T-helper 17 cell (primary cell): ENCODE measurements around the gene CPA4. TPM values are rescaled to one million over a fixed set of nuclear protein-coding genes. Genes with fewer than 3 reads are reported as not detected.

Source experiments
- ATAC-seq: fragments of 150-1000 bp; cut with Tn5 transposase; 2 replicates; pipeline ENCODE4 v1.10.0; 2021; ENCODE audit warnings: mild to moderate bottlenecking, moderate library complexity
- DNase-seq, 3 donors: peaks; one replicate each; pipeline versions ENCODE4 v3.0.0 to v3.0.0-alpha.2; 2020 to 2021
- H3K9me3 ChIP-seq: one replicate; pipeline ENCODE4 v1.7.0; 2013; ENCODE audit warnings: low read length, mild to moderate bottlenecking; ENCODE audit not compliant: control insufficient read depth, poor library complexity, severe bottlenecking
- H3K27ac Mint-ChIP-seq: one replicate; pipeline ENCODE4 v1.8.0; 2022; ENCODE audit warnings: mild to moderate bottlenecking, moderate library complexity, mixed read lengths
- H3K27me3 Mint-ChIP-seq: one replicate; pipeline ENCODE4 v1.8.0; 2022; ENCODE audit warnings: mixed read lengths
- H3K36me3 Mint-ChIP-seq: one replicate; pipeline ENCODE4 v1.8.0; 2022; ENCODE audit warnings: low read depth, mixed read lengths
- H3K4me1 Mint-ChIP-seq: one replicate; pipeline ENCODE4 v1.8.0; 2022; ENCODE audit warnings: mild to moderate bottlenecking, mixed read lengths
- H3K4me3 Mint-ChIP-seq: one replicate; pipeline ENCODE4 v1.8.0; 2022; ENCODE audit warnings: mild to moderate bottlenecking, moderate library complexity, mixed read lengths
- total RNA-seq, 4 donors: library from RNA in 2 of 4; stranded (reverse) in 2 of 4; gene quantifications; one replicate each; pipeline ENCODE4 v1.2.3 and lab custom pipeline; 2022 to 2026

Gene CPA4
- total RNA-seq, 2 donors from 2014 or later, result not detected

DNA sequence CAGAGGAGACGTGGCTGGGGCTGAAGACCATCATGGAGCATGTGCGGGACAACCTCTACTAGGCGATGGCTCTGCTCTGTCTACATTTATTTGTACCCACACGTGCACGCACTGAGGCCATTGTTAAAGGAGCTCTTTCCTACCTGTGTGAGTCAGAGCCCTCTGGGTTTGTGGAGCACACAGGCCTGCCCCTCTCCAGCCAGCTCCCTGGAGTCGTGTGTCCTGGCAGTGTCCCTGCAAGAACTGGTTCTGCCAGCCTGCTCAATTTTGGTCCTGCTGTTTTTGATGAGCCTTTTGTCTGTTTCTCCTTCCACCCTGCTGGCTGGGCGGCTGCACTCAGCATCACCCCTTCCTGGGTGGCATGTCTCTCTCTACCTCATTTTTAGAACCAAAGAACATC, 29.7 kb downstream of the CPA4 start:
- DNase-seq, result no peak
- Mint-ChIP-seq H3K27me3 (no peaks in the 10 kb centered on the region), H3K4me1 (no peaks in the 10 kb centered on the region), H3K27ac (no peak overlapping the region), H3K36me3 (peaks cover 2% of the 10 kb centered on the region), H3K4me3 (no peak overlapping the region)
- no peak for ATAC-seq
- no peaks in the 10 kb centered on the region for H3K9me3 ChIP-seq

DNA sequence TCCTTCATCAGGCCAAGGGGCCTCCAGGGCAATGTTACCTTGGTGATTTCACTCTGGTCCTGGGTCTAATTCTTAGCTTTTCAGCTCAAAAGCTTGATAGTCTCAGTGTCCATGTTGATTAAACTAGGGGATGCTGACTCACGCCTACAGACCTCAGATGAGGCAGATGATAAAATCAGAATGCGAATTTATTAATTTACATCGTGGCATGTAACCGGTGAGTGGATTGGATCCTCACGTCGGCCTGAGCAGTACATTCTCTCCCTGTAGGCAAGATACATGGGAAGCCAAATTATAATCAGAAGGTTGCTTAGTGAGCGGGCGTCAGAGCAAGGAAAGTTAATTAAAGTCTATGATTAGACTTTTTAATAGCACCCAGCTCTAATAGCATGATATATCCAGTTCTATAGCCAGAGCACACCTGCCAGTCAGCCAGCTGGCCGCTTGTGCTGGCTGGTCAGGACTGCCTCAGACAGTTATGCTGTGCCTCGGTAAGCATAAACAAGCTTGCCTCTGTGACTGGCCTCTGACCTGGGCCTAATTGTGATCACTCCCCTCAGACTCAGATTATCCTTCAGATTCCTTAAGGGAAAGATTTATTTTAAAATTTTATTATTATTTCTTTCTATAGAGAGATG, 31.5 kb downstream of the CPA4 start:
- no peak for ATAC-seq
- Mint-ChIP-seq H3K27ac (no peak overlapping the region), H3K4me3 (no peak overlapping the region), H3K4me1 (no peaks in the 10 kb centered on the region), H3K27me3 (no peaks in the 10 kb centered on the region), H3K36me3 (peaks cover 2% of the 10 kb centered on the region)
- DNase-seq, result no peak
- no peaks in the 10 kb centered on the region for H3K9me3 ChIP-seq

DNA sequence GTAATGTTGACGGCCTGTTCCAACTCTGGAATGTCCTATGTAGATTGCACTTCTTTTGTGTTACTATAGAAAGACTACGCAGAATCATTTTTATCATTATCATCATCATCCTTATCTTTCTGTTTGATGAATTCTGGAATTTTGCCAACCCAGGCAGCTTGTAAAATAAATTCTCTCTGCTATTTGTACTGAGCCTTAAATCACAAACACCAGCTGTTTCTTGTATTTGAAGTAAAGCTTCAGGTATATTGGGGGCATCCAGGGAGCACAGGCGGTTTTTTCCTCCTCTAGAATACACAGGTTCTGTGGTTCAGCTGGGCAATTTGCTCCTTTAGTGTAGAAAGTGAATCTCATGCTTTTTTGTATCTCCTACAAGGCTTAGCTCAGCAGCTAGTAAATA, 36.7 kb downstream of the CPA4 start:
- Mint-ChIP-seq H3K27me3 (peaks cover 25% of the 10 kb centered on the region), H3K27ac (no peak overlapping the region), H3K4me1 (peaks cover 2% of the 10 kb centered on the region), H3K4me3 (no peak overlapping the region), H3K36me3 (peaks cover 4% of the 10 kb centered on the region)
- DNase-seq, result no peak
- H3K9me3 ChIP-seq, result no peaks in the 10 kb centered on the region
- ATAC-seq, result no peak

DNA sequence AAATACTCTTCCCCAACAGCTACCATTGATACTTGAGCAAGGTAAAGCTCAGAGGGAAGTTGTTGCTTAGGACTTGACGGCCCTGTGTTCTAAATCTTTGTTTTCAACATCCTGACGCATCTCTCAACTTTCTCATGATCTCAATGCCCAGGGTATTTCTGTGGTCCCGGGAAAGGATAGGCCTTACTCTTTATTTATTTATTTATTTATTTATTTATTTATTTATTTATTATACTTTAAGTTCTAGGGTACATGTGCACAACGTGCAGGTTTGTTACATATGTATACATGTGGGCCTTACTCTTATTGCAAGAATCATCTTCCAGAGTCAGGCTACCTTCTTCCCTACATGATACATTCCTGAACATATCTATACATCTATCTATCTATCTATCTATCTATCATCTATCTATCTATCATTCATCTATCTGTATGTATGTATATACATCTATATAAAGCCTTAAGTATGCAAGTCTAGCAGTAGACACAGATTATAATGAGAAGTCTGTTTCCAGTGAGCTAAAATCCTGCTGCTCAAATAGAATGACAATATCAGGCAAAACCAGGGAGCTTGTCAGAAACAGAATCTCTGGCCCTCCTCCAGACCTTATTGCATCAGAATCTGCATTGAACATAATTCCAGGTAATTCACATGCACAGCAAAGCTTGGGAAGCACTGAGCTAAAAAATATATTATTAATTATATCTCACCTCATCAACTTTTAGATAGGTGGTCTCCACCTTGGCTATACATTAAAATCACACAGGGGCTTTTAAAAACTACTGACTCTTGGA, 39.5 kb downstream of the CPA4 start:
- Mint-ChIP-seq H3K27me3 (peaks cover 34% of the 10 kb centered on the region), H3K27ac (no peak overlapping the region), H3K36me3 (peaks cover 2% of the 10 kb centered on the region), H3K4me3 (no peak overlapping the region), H3K4me1 (peaks cover 2% of the 10 kb centered on the region)
- H3K9me3 ChIP-seq, result no peaks in the 10 kb centered on the region
- no peak for DNase-seq
- ATAC-seq, result no peak

DNA sequence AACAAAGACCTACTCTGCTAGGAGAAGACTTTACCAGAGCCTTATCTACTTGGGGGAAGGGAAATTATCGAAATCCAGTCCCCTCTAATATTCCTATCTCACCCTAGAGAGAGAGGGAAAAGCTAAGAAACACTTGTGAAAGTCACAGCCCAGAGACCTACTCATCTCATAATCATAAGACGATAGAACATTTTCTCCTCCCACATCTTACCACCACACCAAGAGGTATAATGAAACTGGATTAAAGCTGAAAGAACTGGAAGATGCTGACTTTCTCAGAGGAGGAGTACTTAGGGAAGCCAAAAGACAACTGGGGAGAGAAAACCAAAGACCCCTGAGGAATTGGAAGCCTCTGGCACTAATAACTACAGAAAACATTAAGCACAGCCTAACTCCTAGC, 40.9 kb downstream of the CPA4 start:
- Mint-ChIP-seq H3K4me3 (no peak overlapping the region), H3K4me1 (peaks cover 2% of the 10 kb centered on the region), H3K36me3 (peaks cover 2% of the 10 kb centered on the region), H3K27me3 (peaks cover 34% of the 10 kb centered on the region), H3K27ac (no peak overlapping the region)
- DNase-seq, result no peak
- ATAC-seq, result no peak
- no peaks in the 10 kb centered on the region for H3K9me3 ChIP-seq

DNA sequence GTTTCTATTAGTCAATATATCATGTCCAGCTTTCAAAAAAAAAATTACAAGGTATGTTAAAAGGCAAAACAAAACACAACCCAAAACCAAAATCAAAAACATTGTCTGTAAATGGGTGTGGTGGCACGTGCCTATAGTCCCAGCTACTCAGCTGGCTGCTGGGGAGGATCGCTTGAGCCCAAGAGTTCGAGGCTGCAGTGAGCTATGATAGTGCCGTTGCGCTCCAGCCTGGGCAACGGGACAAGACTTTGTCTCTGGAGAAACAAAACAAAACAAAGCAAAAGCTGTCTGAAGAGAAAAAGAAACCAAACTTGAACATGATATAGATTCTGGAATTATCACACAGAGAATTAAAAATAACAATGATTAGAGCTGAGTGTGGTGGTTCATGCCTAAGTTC, 41.3 kb downstream of the CPA4 start:
- DNase-seq, result no peak
- no peak overlapping the region for H3K4me3 Mint-ChIP-seq
- H3K9me3 ChIP-seq, result no peaks in the 10 kb centered on the region
- peaks cover 2% of the 10 kb centered on the region for H3K36me3 Mint-ChIP-seq
- H3K27ac Mint-ChIP-seq, result no peak overlapping the region
- H3K4me1 Mint-ChIP-seq, result peaks cover 2% of the 10 kb centered on the region
- ATAC-seq, result no peak
- peaks cover 34% of the 10 kb centered on the region for H3K27me3 Mint-ChIP-seq

DNA sequence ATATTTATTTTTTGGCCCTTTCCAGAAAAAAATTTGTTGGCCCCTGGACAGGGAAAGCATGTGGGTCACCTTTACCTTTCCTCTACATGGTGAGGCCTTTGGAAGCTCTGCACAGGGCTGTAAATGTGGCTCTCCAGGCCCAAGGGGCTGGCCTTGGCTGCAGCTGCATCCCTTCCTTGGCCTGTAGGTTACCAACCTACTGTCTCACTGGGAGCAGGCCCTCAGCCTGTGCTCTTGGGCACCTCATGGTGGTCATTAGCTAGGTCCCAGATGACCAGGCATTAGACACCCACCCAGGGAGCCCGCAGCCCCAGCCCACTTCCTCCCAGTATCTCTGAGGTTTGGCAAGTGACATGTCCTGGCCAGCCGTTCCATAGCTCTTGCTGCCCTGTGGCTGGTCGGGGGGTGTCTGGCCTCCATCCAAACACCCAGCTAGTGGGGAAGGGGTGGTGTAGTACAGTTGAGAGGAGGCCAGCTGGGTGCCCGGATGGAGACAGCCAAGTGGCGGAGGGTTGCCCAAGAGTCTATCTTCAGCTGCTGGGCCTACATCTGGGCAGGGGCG, 44.5 kb downstream of the CPA4 start:
- no peak overlapping the region for H3K4me3 Mint-ChIP-seq
- H3K36me3 Mint-ChIP-seq, result no peaks in the 10 kb centered on the region
- no peak overlapping the region for H3K27ac Mint-ChIP-seq
- DNase-seq, result no peak
- H3K9me3 ChIP-seq, result no peaks in the 10 kb centered on the region
- H3K27me3 Mint-ChIP-seq, result peaks cover 23% of the 10 kb centered on the region
- no peak for ATAC-seq
- peaks cover 2% of the 10 kb centered on the region for H3K4me1 Mint-ChIP-seq

DNA sequence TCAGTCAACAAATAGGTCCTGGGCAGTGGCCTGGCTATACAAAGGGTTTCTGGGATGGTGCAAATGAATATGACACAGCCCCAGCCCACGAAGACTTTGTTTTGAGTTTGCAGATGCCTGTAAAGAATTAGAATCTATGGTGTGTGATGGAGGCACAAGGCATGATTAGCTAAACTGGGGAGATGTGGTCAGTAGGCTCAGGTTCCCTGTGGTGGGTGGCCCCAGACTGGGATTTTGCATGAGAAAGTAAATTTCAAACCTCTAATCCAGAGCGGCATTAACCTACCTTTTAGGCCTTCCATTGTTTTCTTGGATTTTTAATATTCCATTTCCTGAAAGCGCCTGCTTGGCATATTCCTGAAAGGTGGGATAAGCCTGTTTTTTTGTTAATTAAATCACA, 45.3 kb downstream of the CPA4 start:
- Mint-ChIP-seq H3K36me3 (no peaks in the 10 kb centered on the region), H3K27me3 (peaks cover 21% of the 10 kb centered on the region), H3K4me3 (no peak overlapping the region), H3K4me1 (peaks cover 2% of the 10 kb centered on the region), H3K27ac (no peak overlapping the region)
- no peak for ATAC-seq
- DNase-seq, result no peak
- no peaks in the 10 kb centered on the region for H3K9me3 ChIP-seq

DNA sequence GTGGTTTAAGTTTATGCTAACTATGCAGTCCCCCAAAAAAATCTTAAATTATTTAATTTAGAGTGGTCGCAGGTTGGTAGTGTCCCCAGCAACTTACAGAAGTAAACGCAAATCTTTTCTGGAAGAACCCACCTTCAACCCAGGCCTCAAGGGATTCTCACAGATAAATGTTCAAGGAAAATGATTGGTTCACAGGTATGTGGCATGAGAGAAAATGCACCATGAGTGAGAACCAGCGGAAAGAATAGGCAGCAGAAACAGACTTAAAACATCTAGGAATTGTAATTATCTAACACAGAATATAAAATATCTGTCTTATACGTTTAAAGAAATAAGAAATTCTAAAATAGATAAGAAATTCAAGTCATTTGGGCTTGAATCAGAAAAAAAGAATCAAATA, 48.9 kb downstream of the CPA4 start:
- H3K4me1 Mint-ChIP-seq, result no peaks in the 10 kb centered on the region

DNA sequence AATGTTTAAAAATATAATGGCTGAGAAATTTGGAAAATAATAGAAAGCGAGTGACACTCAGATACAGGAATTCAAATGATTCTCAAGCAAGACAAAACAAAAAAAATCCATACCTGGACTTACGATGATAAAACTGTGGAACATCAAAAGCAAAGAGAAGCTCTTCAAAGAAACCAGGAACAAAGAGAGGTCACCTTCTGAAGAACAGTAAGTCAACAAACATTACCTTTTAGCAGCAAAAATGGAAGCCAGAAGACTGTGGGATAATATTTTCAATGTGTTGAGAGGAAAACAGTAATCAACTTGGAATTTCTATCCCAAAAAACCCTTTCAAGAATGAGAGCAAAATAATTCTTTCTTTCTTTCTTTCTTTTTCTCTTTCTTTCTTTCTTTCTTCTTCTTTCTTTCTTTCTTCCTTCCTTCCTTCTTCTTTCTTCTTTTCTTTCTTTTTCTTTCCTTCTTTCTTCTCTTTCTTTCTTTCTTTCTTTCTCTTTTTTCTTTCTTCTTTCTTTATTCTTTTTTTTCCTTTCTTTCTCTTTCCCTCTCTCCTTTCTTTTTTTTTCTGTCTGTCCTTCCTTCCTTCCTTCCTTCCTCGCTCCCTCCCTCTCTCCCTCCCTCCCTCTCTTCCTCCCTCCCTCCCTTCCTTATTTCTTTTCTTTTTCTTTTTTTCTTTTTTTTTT, 49.9 kb downstream of the CPA4 start:
- H3K4me1 Mint-ChIP-seq, result no peaks in the 10 kb centered on the region
- no peak for DNase-seq
- no peak overlapping the region for H3K27ac Mint-ChIP-seq
- H3K9me3 ChIP-seq, result no peaks in the 10 kb centered on the region
- H3K36me3 Mint-ChIP-seq, result no peaks in the 10 kb centered on the region
- H3K27me3 Mint-ChIP-seq, result peaks cover 6% of the 10 kb centered on the region
- H3K4me3 Mint-ChIP-seq, result no peak overlapping the region
- ATAC-seq, result no peak

More for the DNA sequence above, 48.9 kb downstream of the CPA4 start:
- DNase-seq, result no peak
- Mint-ChIP-seq H3K27me3 (no peaks in the 10 kb centered on the region), H3K27ac (no peak overlapping the region), H3K36me3 (no peaks in the 10 kb centered on the region), H3K4me3 (no peak overlapping the region)
- ATAC-seq, result no peak
- H3K9me3 ChIP-seq, result no peaks in the 10 kb centered on the region

DNA sequence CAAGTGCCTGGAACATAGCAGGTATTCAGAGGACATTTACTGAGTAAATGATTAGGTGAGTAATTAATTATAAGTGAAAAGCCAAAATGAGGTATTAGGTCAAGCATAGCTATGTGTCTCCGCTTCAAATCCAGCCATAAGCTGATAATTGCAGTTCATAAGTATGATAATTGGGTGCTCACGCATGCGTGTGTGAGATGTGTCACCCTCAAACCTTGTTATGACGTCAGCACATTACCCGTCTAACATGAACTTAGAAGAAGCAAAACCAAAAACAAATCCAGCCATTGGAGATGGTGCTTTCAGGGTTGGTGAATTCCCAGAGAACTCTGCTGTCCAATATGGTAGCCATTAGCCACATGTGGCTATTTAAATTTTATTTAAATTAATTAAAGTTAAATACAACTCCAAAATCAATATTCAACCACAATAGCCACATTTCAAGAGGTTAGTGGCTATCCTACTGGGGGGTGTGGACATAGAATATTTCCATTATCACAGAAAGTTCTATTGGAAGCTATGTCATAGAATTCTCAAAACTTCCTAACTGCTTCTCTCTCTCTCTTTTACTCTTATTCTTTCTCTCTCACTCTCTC, 51.4 kb downstream of the CPA4 start, which contains the start of gene CPA5:
CPA5 (plus strand) TSS at position 546 of the 596 bp plus-strand sequence. CDS start 1,670 bp downstream, outside the sequence.
- no peaks in the 10 kb centered on the region for H3K9me3 ChIP-seq
- Mint-ChIP-seq H3K36me3 (no peaks in the 10 kb centered on the region), H3K4me1 (no peaks in the 10 kb centered on the region), H3K27ac (no peak within 1 kb of the TSS), H3K4me3 (no peak within 1 kb of the TSS), H3K27me3 (peaks cover 6% of the 10 kb centered on the region)
- ATAC-seq (no peak), DNase-seq (no peak)

DNA sequence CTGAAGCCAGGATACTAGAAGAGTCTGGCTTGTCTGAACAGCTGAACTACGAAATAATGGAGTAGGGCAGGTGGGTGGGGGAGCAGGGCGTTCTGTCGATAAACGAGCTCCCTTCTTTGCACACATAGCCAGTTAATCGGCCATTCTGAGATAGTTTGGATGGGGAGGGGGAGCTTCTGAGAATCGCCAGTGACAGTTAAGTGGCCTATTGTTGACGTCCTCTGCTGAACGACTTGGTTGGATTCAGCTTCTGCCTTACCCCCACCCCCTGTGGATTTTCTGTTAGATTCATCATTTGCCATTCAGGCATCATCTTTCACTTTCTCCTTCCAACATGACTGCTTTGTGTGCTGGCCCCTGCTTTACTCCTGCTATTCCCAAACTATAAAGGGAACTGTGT, 52.2 kb downstream of the CPA4 start:
- Mint-ChIP-seq H3K4me1 (peaks cover 4% of the 10 kb centered on the region), H3K4me3 (no peak overlapping the region), H3K27me3 (peaks cover 12% of the 10 kb centered on the region), H3K27ac (no peak overlapping the region), H3K36me3 (no peaks in the 10 kb centered on the region)
- ATAC-seq, result no peak
- DNase-seq, result no peak
- H3K9me3 ChIP-seq, result no peaks in the 10 kb centered on the region

DNA sequence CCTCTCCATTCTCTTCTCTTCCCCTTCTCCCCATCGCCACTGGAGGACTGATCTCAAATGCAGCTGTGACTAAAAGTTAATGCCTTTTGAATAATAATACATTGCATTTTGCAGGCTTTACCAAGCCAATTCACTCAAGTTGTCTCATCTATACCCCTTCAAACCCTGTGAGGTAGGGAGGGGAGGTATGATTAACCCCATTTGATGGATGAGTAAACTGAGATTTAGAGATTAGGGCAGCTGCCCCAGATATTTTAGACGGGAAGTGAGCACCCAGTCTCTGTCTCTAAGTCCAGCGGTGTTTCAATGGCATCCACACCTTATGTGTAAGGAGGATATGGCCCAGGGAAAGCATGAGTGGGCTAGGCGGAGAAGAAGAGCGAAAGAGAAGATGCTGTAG, 52.8 kb downstream of the CPA4 start:
- H3K9me3 ChIP-seq, result no peaks in the 10 kb centered on the region
- no peak overlapping the region for H3K4me3 Mint-ChIP-seq
- ATAC-seq, result no peak
- H3K4me1 Mint-ChIP-seq, result peaks cover 7% of the 10 kb centered on the region
- peaks cover 18% of the 10 kb centered on the region for H3K27me3 Mint-ChIP-seq
- no peak overlapping the region for H3K27ac Mint-ChIP-seq
- no peaks in the 10 kb centered on the region for H3K36me3 Mint-ChIP-seq
- no peak for DNase-seq
